Body of pancreas (tissue), 4 donors: ENCODE data around the gene WNK1.

Source experiments
- POLR2A ChIP-seq, 3 donors: fragments of 450-650 bp; IDR thresholded peaks; one replicate each; pipeline ENCODE4 v1.6.1; 2016; ENCODE audit warnings: antibody characterized with exemption in 3 of 3, mild to moderate bottlenecking in 2 of 3
- TF ChIP-seq, protein P1 (sequence below), 7 experiments: fragments of 450-650 bp in 4 of 7; fragments of 200-600 bp in 3 of 7; sonication (generic) in 3 of 7; IDR thresholded peaks; one replicate each; pipeline ENCODE4 v1.5.1; 2016 to 2019; ENCODE audit warnings: antibody characterized with exemption in 7 of 7

DNA sequence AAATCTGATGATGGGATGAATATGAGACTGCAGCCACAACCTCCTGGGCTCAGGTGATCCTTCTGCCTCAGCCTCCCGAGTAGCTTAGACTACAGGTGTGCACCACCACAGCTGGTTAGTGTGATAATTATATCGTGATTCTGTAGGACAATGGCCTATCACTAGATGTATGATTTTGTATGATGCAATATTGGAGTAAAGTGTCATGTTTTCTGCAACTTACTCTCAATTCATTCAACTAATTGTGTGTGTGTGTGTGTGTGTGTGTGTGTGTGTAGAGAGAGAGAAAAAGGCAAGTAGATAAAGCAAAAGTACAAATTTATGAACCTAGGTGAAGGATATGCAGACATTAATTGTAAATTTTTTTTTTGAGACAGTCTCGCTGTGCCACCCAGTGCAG is 186.4 kb downstream of the WNK1 start:
- TF ChIP-seq, protein P1, sequence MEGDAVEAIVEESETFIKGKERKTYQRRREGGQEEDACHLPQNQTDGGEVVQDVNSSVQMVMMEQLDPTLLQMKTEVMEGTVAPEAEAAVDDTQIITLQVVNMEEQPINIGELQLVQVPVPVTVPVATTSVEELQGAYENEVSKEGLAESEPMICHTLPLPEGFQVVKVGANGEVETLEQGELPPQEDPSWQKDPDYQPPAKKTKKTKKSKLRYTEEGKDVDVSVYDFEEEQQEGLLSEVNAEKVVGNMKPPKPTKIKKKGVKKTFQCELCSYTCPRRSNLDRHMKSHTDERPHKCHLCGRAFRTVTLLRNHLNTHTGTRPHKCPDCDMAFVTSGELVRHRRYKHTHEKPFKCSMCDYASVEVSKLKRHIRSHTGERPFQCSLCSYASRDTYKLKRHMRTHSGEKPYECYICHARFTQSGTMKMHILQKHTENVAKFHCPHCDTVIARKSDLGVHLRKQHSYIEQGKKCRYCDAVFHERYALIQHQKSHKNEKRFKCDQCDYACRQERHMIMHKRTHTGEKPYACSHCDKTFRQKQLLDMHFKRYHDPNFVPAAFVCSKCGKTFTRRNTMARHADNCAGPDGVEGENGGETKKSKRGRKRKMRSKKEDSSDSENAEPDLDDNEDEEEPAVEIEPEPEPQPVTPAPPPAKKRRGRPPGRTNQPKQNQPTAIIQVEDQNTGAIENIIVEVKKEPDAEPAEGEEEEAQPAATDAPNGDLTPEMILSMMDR (IDR thresholded peaks at IDR 0.05) = no peak
- no peak for TF ChIP-seq POLR2A (IDR thresholded peaks at IDR 0.05)
